MM.1S (cell line): Measurements from ENCODE around the gene TCF7.

Experiments
- DNase-seq: peaks from one replicate; pipeline ENCODE4 v3.0.0-alpha.2; 2015
- H2AFZ ChIP-seq: fragments of 300-600 bp; sonication (generic); 2 replicates; pipeline ENCODE4 v1.6.0; 2016; ENCODE audit warnings: antibody characterized with exemption, low read length
- H3F3A ChIP-seq: fragments of 300-600 bp; sonication (generic); 2 replicates; pipeline ENCODE4 v1.6.1; 2016; ENCODE audit warnings: mild to moderate bottlenecking, antibody characterized with exemption, low read length, moderate library complexity, mixed read lengths; ENCODE audit not compliant: insufficient read depth
- H3K27ac ChIP-seq: fragments of 300-600 bp; sonication (generic); 2 replicates; pipeline ENCODE4 v1.5.1; 2016; ENCODE audit warnings: mild to moderate bottlenecking, low read length
- H3K27me3 ChIP-seq: fragments of 300-600 bp; sonication (generic); replicated peaks from 2 replicates; pipeline ENCODE4 v1.6.0; 2016; ENCODE audit warnings: low read length; ENCODE audit not compliant: insufficient read depth
- H3K36me3 ChIP-seq: fragments of 300-600 bp; sonication (generic); replicated peaks from 2 replicates; pipeline ENCODE4 v1.6.1; 2016; ENCODE audit warnings: mild to moderate bottlenecking, low read length, mixed read lengths; ENCODE audit not compliant: insufficient read depth
- H3K4me1 ChIP-seq: fragments of 300-600 bp; sonication (generic); 2 replicates; pipeline ENCODE4 v1.6.1; 2016; ENCODE audit warnings: low read length, mixed read lengths
- H3K4me2 ChIP-seq: fragments of 300-600 bp; sonication (generic); 2 replicates; pipeline ENCODE4 v1.6.0; 2016; ENCODE audit warnings: low read depth, low read length
- H3K4me3 ChIP-seq: fragments of 300-600 bp; sonication (generic); 2 replicates; pipeline ENCODE4 v1.5.1; 2016; ENCODE audit warnings: low read length, mixed read lengths
- H3K79me2 ChIP-seq: fragments of 300-600 bp; sonication (generic); 2 replicates; pipeline ENCODE4 v1.6.1; 2016; ENCODE audit warnings: mixed run types, low read length, mixed read lengths
- H3K9ac ChIP-seq: fragments of 300-600 bp; sonication (generic); 2 replicates; pipeline ENCODE4 v1.6.1; 2016; ENCODE audit warnings: low read length, mixed read lengths
- H3K9me2 ChIP-seq: fragments of 300-600 bp; sonication (generic); replicated peaks from 2 replicates; pipeline ENCODE4 v1.6.1; 2016; ENCODE audit warnings: mild to moderate bottlenecking, low read length, mixed read lengths; ENCODE audit not compliant: insufficient read depth
- H3K9me3 ChIP-seq: fragments of 300-600 bp; sonication (generic); replicated peaks from 2 replicates; pipeline ENCODE4 v1.6.1; 2016; ENCODE audit warnings: mild to moderate bottlenecking, low read length, mixed read lengths; ENCODE audit not compliant: insufficient read depth
- H4K20me1 ChIP-seq: fragments of 300-600 bp; sonication (generic); 2 replicates; pipeline ENCODE4 v1.6.1; 2016; ENCODE audit warnings: mild to moderate bottlenecking, low read length, moderate library complexity, mixed read lengths; ENCODE audit not compliant: insufficient read depth
- EZH2 ChIP-seq: fragments of 300-600 bp; sonication (generic); optimal IDR thresholded peaks from 2 replicates; pipeline ENCODE3; 2017; ENCODE audit warnings: low read depth, mild to moderate bottlenecking, antibody characterized with exemption, low read length, mixed read lengths
- EZH2phosphoT487 ChIP-seq: fragments of 300-600 bp; sonication (generic); IDR thresholded peaks from 2 replicates; pipeline ENCODE4 v1.6.1; 2018; ENCODE audit warnings: antibody characterized with exemption, low read length
- TF ChIP-seq, protein P1 (sequence below): fragments of 300-600 bp; sonication (generic); IDR thresholded peaks from 2 replicates; pipeline ENCODE4 v1.5.1; 2016; ENCODE audit warnings: antibody characterized with exemption, low read length, mixed read lengths

The TCF7 gene

DNA sequence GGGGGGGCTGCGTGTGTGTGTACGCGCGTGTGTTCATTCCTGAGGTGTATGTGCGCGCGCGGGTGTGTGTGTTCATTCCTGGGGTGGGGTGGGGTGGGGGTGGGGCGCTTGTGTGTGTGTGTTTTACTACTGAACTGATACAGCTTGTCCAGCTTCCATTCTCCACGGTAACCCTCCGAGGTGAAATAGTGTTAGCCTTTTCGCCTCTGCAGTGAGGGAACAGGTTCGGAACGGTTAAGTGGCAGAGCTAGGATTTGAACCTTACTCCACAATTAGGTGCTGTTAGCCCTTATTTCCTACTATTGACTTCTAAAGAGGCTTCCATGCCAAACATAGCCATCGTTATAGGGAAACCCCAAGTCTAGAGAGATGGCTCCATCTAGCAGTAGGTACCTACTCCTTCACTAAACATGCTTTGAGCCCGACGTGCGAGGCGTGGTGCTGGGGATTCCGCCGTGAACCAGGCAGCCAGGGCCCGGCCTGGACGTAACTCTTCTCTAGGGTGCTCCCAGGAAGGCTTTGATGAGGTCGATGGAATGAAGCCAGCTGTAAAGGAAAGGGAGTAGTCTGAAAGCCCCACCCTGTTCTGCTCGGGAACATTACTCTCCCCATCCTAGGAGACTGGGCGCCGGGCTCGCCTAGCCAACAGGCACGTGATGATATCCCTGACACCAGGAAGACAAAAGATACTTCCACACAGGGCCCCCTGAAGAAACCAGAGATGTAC is 63.1 kb downstream of the TCF7 start:
- Histone ChIP-seq H3K9me3 (no peaks in the 10 kb centered on the region), H3K9me2 (no peaks in the 10 kb centered on the region), H3K36me3 (no peaks in the 10 kb centered on the region), H3K9ac (peak overlapping the region; percentile 99), H3K4me1 (peaks cover 9% of the 10 kb centered on the region), H4K20me1 (peaks cover 15% of the 10 kb centered on the region), H3F3A (peaks cover 15% of the 10 kb centered on the region), H3K27ac (peak overlapping the region; percentile 96; the same call in 1 of the 2 replicates), H3K4me3 (peak overlapping the region; percentile 72), H3K27me3 (no peaks in the 10 kb centered on the region), H3K4me2 (peak overlapping the region; percentile 58), H2AFZ (peak overlapping the region; percentile 45), H3K79me2 (peaks cover 40% of the 10 kb centered on the region)
- DNase-seq = no peak
- TF ChIP-seq, protein P1, sequence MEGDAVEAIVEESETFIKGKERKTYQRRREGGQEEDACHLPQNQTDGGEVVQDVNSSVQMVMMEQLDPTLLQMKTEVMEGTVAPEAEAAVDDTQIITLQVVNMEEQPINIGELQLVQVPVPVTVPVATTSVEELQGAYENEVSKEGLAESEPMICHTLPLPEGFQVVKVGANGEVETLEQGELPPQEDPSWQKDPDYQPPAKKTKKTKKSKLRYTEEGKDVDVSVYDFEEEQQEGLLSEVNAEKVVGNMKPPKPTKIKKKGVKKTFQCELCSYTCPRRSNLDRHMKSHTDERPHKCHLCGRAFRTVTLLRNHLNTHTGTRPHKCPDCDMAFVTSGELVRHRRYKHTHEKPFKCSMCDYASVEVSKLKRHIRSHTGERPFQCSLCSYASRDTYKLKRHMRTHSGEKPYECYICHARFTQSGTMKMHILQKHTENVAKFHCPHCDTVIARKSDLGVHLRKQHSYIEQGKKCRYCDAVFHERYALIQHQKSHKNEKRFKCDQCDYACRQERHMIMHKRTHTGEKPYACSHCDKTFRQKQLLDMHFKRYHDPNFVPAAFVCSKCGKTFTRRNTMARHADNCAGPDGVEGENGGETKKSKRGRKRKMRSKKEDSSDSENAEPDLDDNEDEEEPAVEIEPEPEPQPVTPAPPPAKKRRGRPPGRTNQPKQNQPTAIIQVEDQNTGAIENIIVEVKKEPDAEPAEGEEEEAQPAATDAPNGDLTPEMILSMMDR = no peak
- TF ChIP-seq EZH2phosphoT487 (no peak), EZH2 (no peak)

DNA sequence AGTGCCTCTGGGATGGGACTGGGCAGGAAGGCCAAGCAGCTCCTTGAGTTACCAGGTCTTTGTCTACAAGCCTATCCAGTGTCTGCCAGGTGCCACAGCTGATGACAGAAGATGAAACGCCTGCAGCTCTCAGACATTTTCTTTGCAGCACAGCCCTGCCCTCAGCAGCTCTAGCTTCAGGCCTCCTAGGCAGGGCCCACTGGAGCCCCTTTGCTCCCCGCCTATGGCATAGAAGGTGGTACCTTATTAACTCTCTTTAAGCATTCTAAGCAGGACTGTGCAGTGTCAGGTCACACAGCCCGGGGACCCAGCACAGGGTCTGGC is 63.6 kb downstream of the TCF7 start:
- H3K9me2 ChIP-seq = no peaks in the 10 kb centered on the region
- no peaks in the 10 kb centered on the region for H3K27me3 ChIP-seq
- H3K9me3 ChIP-seq = no peaks in the 10 kb centered on the region
- peaks cover 36% of the 10 kb centered on the region for H3K79me2 ChIP-seq
- H3F3A ChIP-seq = peaks cover 15% of the 10 kb centered on the region
- no peak overlapping the region; the same call in 1 of the 2 replicates for H3K4me2 ChIP-seq
- DNase-seq = no peak
- no peak overlapping the region for H3K9ac ChIP-seq
- TF ChIP-seq, protein P1 = no peak
- TF ChIP-seq EZH2 (no peak), EZH2phosphoT487 (no peak)
- H3K36me3 ChIP-seq = no peaks in the 10 kb centered on the region
- peaks cover 15% of the 10 kb centered on the region for H4K20me1 ChIP-seq
- no peak overlapping the region for H3K27ac ChIP-seq
- H2AFZ ChIP-seq = no peak overlapping the region
- H3K4me3 ChIP-seq = no peak overlapping the region
- H3K4me1 ChIP-seq = peaks cover 9% of the 10 kb centered on the region

DNA sequence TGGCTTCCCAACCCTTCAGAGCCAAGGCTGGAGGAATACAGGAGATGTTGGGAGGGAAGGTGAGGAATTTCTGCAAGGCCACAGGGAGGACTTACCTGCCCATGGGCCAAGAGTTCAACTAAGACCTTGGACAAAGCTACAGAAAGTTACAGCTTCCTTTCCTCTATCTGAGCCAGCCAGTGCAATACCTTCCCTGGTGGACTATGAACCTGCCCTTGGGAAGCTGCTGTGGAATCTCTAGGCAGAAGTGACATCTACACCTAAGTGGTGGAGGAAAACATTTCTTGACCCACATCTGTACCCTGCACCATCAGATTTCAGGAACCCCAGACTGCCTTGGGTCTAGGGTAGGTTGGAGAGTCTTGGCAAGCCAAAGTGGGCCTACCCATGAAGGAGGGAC is 69.0 kb downstream of the TCF7 start:
- TF ChIP-seq, protein P1 = no peak
- TF ChIP-seq EZH2 (no peak), EZH2phosphoT487 (no peak)
- no peaks in the 10 kb centered on the region for H4K20me1 ChIP-seq
- H3K9me2 ChIP-seq = no peaks in the 10 kb centered on the region
- no peaks in the 10 kb centered on the region for H3K79me2 ChIP-seq
- no peak overlapping the region for H3K4me3 ChIP-seq
- H3K36me3 ChIP-seq = no peaks in the 10 kb centered on the region
- H3K27me3 ChIP-seq = no peaks in the 10 kb centered on the region
- H2AFZ ChIP-seq = no peak overlapping the region
- H3K4me2 ChIP-seq = no peak overlapping the region
- H3F3A ChIP-seq = no peaks in the 10 kb centered on the region
- H3K4me1 ChIP-seq = no peaks in the 10 kb centered on the region
- DNase-seq = no peak
- no peak overlapping the region for H3K27ac ChIP-seq
- no peaks in the 10 kb centered on the region for H3K9me3 ChIP-seq
- H3K9ac ChIP-seq = no peak overlapping the region
